Stimulated activated CD8-positive, alpha-beta memory T cell treated with anti-CD3 and anti-CD28 coated beads, Interleukin-2, amount 100 ng/mL, for 48 hours (primary cell): ENCODE results near the gene C16orf78.

Source experiments
- DNase-seq, 2 donors: peaks; one replicate each; pipeline ENCODE4 v3.0.0-alpha.2; 2020; ENCODE audit warnings: low read depth in 2 of 2

Gene C16orf78

GRCh38 chr16:49395021-49395420 is 21.4 kb downstream of the C16orf78 start:
- no peak for DNase-seq

- DNase-seq, result no peak
These were observed 22.7 kb downstream of the C16orf78 start for GRCh38 chr16:49396206-49396720.

DNA sequence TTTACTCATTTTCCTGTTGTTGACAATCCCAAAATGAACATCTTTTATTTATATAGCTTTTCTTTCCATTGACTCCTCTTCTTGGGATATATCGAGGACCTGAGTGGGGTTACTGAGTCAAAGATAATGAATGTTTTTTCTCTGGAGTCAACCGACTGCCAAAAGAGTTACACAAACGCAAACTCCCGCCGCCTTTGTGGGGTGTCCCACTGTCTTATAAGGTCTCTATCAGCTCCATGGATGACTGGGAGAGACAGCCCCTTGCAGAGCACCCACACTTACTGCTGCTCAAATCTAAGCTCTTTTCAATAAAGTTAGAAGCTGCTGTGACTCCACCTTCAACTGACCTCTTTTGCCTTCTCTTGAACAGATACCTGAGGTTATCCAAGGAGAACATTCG is 25.2 kb downstream of the C16orf78 start:
- no peak for DNase-seq

DNA sequence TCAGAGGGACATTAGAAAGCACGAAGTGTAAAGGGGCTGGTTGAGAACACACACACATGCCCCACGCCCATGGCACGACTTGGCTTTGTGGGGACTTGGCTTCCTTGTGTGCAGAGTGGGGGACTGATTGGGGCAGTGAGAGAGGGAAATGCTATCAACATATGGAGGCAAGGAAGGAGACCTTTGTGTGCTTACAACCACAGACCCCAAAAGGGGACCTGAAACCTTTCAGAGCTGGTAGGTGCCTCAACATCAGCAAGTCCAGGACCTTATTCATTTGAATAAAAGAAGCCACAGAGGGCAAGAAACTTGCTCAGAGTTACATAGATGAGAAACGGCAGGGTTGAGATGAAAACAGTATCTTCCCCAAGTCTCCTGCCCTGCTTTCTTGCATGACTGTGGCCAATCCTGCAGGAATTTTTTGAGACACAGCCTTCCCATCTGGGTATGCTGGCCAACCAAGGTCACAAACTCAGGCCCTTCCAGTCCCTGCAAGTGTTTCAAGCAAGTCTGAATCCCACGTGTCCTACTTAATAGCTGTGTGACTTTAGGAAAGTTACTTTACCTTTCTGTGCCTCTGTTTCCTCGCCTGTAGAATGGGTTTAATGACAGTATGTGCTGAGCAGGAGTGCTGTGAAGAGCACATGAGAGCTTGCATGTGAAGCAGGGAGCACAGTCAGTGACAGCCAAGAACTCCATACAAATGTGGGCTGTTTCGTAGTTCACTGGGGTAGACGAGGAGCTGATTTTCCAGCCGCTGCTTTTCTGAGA is 26.2 kb downstream of the C16orf78 start:
- no peak for DNase-seq

DNA sequence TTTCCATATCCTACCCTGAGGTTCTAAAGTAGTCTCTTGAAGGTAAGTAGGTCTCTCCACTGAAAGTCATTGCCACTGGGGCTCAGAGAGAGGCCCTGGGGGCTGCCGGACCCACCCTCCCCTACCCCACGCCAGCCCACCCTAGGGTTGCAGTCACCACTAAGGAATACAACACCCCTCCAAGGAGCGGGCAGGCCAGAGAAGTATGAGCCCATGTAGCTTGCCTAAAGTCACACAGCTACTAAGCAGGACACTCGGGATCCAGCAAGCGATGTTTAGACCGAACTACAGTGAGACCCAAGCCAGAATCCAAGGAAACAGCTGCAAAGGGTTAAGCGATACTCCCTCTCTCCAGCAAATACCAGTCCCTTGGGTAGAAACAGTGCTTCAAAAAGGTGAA is 27.0 kb downstream of the C16orf78 start:
- DNase-seq, result no peak

DNA sequence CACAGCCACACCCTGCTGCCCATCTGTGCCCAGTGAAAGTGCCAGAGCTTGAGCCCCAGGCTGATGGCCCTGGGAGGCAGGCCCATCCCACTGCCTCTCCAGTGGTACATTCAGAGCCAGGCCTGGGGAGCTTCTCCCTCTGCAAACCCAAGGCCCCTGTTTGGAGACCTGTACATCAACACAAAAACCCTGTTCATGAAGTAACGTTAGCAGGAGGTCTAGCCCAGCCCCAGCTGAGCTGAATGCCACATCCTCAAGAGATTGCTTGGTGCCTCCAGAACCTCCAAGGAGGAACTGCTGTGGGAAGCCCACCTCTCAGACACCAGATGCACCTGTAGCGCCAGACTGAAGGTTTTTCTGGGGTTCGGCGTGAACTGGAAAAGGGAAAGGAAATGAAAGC is 31.5 kb downstream of the C16orf78 start:
- DNase-seq, result no peak

GRCh38 chr16:49405530-49405929 is 31.9 kb downstream of the C16orf78 start:
- no peak for DNase-seq

GRCh38 chr16:49407873-49408550 is 34.4 kb downstream of the C16orf78 start:
- peak; percentile 43 to 47 for DNase-seq

DNA sequence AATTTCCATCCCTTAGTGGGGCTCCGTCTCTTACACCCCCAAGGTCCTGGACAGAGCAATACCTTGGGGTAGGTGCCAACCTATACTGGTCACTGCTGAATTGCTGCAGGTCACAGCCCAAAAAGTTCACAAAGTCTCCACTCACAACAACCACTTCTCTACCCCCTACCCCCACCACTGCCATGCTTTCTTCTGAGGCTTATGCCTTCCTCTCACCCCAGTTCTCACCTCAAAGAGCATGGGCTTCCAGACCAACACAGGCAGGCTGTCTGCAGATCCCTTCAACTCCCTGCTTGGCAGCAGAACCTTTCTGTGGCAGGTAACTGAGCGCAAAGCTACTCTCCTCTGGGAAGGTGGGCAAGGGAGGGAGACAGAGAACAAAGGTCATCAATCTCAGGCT is 35.5 kb downstream of the C16orf78 start:
- DNase-seq, result no peak

- DNase-seq, result no peak
These were observed 36.6 kb downstream of the C16orf78 start for GRCh38 chr16:49410226-49410625.

- DNase-seq, result no peak
These were observed 37.7 kb downstream of the C16orf78 start for GRCh38 chr16:49411121-49411970.

DNA sequence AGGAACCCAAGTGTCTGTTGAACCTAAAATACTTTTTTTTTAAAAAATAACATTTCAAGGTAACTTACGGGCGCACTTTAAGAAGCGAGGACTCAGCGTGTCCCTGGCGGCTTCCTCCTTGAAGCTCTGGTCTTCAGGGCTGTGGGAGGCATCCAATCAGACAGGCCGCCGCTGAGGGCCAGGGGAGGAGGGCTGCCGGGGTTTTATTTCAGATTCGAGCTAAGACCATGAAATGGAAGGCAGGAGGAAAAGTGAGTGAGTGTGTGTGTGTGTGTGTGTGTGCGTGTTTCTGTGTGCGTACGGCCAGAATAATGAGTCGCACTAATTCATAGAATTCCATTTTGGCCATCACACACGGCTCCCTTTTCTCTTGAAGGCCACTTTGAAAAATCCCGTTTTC is 41.1 kb downstream of the C16orf78 start:
- no peak for DNase-seq

DNA sequence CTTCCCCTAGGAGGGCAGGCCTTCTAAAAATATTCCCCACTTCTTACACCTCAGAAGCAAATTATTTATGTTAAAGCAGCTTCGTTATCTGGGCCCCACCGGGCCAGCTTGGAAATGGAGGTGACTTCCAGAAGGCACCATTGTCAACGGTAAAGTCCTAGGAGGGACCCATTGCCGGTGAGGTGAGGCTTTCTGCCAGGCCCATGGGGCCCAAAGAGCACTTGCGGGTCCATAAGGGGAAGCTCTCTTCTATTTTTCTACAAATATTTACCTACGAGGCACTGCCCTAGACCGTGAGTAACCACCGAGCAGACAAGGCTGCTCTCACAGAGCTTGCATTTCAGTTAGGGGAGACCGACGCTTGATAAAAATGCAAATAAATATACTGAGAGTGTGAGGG is 41.5 kb downstream of the C16orf78 start:
- DNase-seq, result no peak

DNA sequence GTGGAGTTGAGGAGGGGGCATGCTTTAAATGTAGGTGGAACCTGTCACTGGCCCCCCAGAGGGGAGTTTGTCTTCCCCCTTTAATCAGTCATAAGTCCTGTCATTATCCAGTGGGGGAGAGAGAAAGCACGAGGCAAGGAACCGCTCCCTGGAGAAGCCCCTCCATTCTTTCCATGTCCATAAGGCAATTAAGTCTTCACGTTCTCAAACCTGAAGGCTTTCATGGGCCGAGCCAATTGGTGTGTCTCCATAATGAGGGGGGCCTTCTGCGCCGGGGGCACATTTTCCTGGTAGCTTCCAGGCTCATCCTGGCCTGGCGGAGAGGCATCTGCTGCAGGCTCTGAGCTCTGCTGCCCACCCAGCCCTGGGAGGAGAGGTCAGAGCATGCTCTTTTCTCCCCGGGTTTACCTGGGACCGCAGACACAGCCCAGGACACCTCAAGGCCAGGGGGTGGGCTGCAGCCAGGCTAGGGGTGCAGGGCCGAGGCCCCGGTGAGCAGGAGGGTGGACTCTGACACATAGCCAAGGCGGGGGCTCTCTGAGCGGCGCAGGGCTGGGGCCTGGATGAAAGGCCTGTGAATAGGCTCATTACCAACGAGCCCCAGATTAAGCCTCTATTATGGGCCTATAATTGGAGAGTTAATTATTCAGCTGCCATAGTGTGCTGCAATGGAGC is 42.5 kb downstream of the C16orf78 start:
- DNase-seq, result no peak

DNA sequence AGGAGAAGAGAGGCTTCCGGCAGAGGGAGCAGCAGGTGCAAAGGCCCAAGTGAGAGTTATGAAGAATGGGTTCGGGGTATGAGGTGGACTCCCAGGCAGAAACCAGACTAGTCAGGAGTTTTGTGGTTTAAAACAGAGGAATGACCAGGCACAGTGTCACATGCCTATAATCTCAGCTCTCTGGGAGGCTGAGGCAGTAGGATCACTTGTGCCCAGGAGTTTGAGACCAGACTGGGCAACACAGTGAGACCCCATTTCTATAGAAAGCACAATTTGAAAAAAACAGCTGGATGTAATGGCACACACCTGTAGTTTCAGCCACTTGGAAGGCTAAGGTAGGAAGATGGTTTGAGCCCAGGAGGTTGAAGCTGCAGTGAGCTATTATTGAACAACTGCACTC is 43.8 kb downstream of the C16orf78 start:
- no peak for DNase-seq

GRCh38 chr16:49419006-49419405 is 45.4 kb downstream of the C16orf78 start:
- DNase-seq, result no peak

- DNase-seq, result no peak
These were observed 46.3 kb downstream of the C16orf78 start for GRCh38 chr16:49419862-49420261.

GRCh38 chr16:49422896-49423295 is 49.3 kb downstream of the C16orf78 start:
- no peak for DNase-seq

DNA sequence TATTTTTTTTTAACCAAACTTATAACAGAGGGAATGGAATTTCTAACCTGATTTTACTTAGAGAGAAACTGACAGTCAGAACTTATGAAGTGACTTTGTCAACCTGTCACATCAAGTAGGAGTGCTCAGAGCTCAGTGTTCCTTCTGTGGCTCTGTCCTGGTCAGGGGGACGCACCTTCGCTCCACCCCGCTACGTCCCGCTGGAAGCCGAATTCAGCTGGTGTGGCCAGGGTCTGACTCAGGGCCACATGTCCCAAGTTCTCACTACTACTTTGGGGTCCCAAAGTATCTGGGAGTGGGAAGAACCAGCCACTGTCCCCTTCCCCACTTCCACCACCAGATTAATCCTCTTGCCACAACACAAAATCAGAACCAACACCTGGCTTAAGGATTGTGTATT is 51.4 kb downstream of the C16orf78 start:
- no peak for DNase-seq

- no peak for DNase-seq
These were observed 54.2 kb downstream of the C16orf78 start for GRCh38 chr16:49427771-49428170.

GRCh38 chr16:49428808-49429207 is 55.2 kb downstream of the C16orf78 start:
- no peak for DNase-seq

DNA sequence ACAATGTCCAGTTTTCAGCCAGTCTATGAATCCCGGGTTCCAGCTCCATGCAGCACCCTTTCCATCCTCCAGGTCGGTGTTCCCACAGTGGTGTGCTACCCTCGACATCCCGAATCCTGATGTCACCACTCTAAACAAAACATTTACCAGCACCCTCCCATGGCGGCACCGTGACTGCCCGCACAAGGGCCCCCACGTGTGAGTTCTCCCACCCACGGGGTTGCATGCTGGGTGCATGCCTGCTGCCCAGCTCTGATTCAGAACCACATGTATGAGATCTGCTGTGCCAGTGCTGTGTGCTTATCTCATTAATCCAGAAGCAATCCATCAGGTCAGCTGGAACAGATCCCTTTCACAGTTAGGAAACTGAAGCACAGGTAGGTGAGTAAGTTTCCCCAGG is 57.4 kb downstream of the C16orf78 start:
- no peak for DNase-seq
